Measurements from ENCODE around the gene PRKG1.

GRCh38 chr10:51532044-51532443, 457.8 kb downstream of the PRKG1 start:
- no peak for TF ChIP-seq TAF1 (IDR thresholded peaks at IDR 0.05; ENCODE audit: borderline replicate concordance, low read depth, low read length)
- no peak for TF ChIP-seq POLR2AphosphoS5 (IDR thresholded peaks at IDR 0.05; ENCODE audit: low read depth, low read length)
